Measurements from ENCODE around the gene NEU4.

DNA sequence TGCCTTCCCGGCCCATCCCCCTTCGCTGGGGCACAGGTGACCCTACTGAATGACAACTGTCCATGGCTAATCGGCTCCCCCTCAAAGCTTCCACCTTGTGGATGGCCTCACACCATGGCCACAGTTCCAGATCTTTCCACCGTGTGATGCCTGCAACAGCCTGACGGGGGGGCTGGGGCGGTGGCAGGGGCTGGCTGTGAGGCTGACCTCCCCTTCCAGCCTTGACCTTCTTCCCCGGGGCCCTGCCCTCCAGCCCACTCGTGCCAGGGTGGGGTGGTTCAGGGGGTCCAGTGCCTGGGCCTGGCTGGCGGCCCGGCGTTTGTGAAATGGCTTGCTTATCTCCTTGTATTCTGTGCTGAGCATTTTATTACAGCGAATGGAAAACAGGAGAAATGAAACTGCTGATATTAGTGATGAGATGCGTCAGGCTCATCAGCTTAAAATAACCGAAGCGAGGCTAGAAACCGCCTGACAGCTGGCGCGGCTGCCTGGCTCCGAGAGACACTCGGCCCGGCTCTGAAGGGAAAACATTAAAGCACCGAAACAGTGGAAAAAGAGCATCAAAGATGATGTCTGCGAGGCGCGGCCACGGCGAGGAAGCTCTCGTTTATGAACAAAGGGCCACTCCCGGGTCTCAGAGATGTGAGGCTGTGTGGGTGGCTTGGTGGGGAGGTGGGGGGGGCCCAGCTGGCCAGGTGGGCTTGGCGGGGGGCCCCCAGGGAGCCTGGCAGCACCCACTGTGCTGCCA is 50.6 kb downstream of the NEU4 start:
- no peak for TF ChIP-seq EZH2 (IDR thresholded peaks at IDR 0.05)
- no peak for TF ChIP-seq POLR2AphosphoS5 (IDR thresholded peaks at IDR 0.05; ENCODE audit: borderline replicate concordance, low read depth, low read length)

Data from SK-N-MC (cell line).